K562 (cell line): Measurements from ENCODE around the gene ERFL. TPM values are rescaled to one million over a fixed set of nuclear protein-coding genes. Genes with fewer than 3 reads are reported as not detected.

Experiments used
- ASH1L ChIP-seq: fragments of 450-650 bp; IDR thresholded peaks from 2 replicates; pipeline ENCODE4 v1.6.1; 2018; ENCODE audit warnings: borderline replicate concordance, mild to moderate bottlenecking, low read depth; ENCODE audit not compliant: partially characterized antibody
- BCOR ChIP-seq: fragments of 450-650 bp; IDR thresholded peaks from 2 replicates; pipeline ENCODE4 v1.6.1; 2016
- BRD4 ChIP-seq: fragments of 200-600 bp; sonication (generic); IDR thresholded peaks from 2 replicates; pipeline ENCODE4 v1.6.1; 2017; ENCODE audit warnings: inconsistent platforms
- HDAC6 ChIP-seq: IDR thresholded peaks from 2 replicates; pipeline ENCODE4 v1.6.1; 2012; ENCODE audit warnings: low read depth, mild to moderate bottlenecking, control low read depth, inconsistent platforms, low read length, moderate library complexity
- HIVEP1 ChIP-seq: fragments of 250-450 bp; sonication (Bioruptor Pico); IDR thresholded peaks from 2 replicates; pipeline ENCODE4 v1.4.0; 2020; ENCODE audit warnings: mild to moderate bottlenecking
- KLF13 ChIP-seq: fragments of 450-650 bp; IDR thresholded peaks from 2 replicates; pipeline ENCODE4 v1.6.1; 2016; ENCODE audit warnings: missing genetic modification characterization, low read depth, mild to moderate bottlenecking, missing compliant biosample characterization, moderate library complexity, borderline replicate concordance
- MTA3 ChIP-seq: fragments of 450-650 bp; formaldehyde crosslinking; IDR thresholded peaks from 2 replicates; pipeline ENCODE4 v1.6.1; 2017; ENCODE audit warnings: mild to moderate bottlenecking, borderline replicate concordance
- OTX1 ChIP-seq: fragments of 450-650 bp; formaldehyde crosslinking; IDR thresholded peaks from 2 replicates; pipeline ENCODE4 v1.4.0; 2022; ENCODE audit warnings: mild to moderate bottlenecking
- PHF8 ChIP-seq: fragments of 200-600 bp; sonication (generic); IDR thresholded peaks from 2 replicates; pipeline ENCODE4 v1.6.1; 2012; ENCODE audit warnings: mixed run types, mild to moderate bottlenecking, inconsistent platforms, low read length, moderate library complexity, borderline replicate concordance
- RBM17 ChIP-seq: fragments of 200-400 bp; formaldehyde crosslinking; IDR thresholded peaks from 2 replicates; pipeline ENCODE4 v1.6.1; 2017; ENCODE audit warnings: low read depth, mild to moderate bottlenecking, low read length, borderline replicate concordance
- SMARCA4 ChIP-seq: fragments of 450-650 bp; IDR thresholded peaks from 2 replicates; pipeline ENCODE4 v1.6.1; 2016
- TAF1 ChIP-seq: IDR thresholded peaks from 2 replicates; pipeline ENCODE4 v1.6.1; 2011; ENCODE audit warnings: mild to moderate bottlenecking, low read length, moderate library complexity; ENCODE audit not compliant: insufficient read depth, control insufficient read depth, severe bottlenecking; ENCODE audit errors: extremely low read depth
- WHSC1 ChIP-seq: IDR thresholded peaks from one replicate; pipeline ENCODE4 v1.6.1; 2012; ENCODE audit warnings: low read length, control low read depth, inconsistent platforms
- ZNF3 ChIP-seq: fragments of 250-450 bp; sonication (Bioruptor Pico); IDR thresholded peaks from 2 replicates; pipeline ENCODE4 v1.5.0; 2021; ENCODE audit warnings: mild to moderate bottlenecking, moderate library complexity
- ZNF785 ChIP-seq: fragments of 250-450 bp; sonication (Bioruptor Pico); IDR thresholded peaks from 2 replicates; pipeline ENCODE4 v1.4.0; 2020; ENCODE audit warnings: mild to moderate bottlenecking
- ZNF830 ChIP-seq: fragments of 250-450 bp; sonication (Bioruptor Pico); IDR thresholded peaks from 2 replicates; pipeline ENCODE4 v1.5.0; 2021; ENCODE audit warnings: mild to moderate bottlenecking
- polyA plus RNA-seq, 8 experiments: library from polyadenylated mRNA; depleted of rRNA in 4 of 8; stranded (reverse) in 5 of 8; unstranded in 3 of 8; fragments of >200 nt; fragmentation: Nextera tagmentation in 2 of 8; fragmentation: Illumina TruSeq in 1 of 8; extraction: Ambion mirVana in 2 of 8; extraction: Trizol in 1 of 8; gene quantifications; 2 replicates each; pipeline versions ENCODE4 v1.2.1 to v1.2.3, GENCODE V29; 2011 to 2014; ENCODE audit warnings: inconsistent platforms in 1 of 8, missing spikeins in 1 of 8
- total RNA-seq, 7 experiments: library from RNA; depleted of rRNA in 6 of 7; stranded (reverse); fragments of >200 nt in 6 of 7; fragmentation: Illumina TruSeq in 2 of 7; extraction: Trizol in 2 of 7; gene quantifications; 2 replicates each; pipeline versions ENCODE4 v1.2.1 to v1.2.3, GENCODE V29; 2011 to 2021; ENCODE audit warnings: low replicate concordance in 1 of 7
- TF ChIP-seq, protein P1 (sequence below): sonication (generic); formaldehyde crosslinking; IDR thresholded peaks from 2 replicates; pipeline ENCODE4 v1.8.0; 2022; ENCODE audit warnings: mild to moderate bottlenecking, missing genetic modification reagents
- TF ChIP-seq, protein P2 (sequence below): fragments of 250-450 bp; sonication (Bioruptor Pico); IDR thresholded peaks from 2 replicates; pipeline ENCODE4 v1.8.0; 2022; ENCODE audit warnings: inconsistent platforms, mild to moderate bottlenecking, moderate library complexity, borderline replicate concordance
- TF ChIP-seq, protein P3 (sequence below): fragments of 450-650 bp; IDR thresholded peaks from 2 replicates; pipeline ENCODE4 v1.6.1; 2016; ENCODE audit warnings: borderline replicate concordance

Gene ERFL
- total and polyA plus RNA-seq, 9 of the 15 experiments (the other 6 are each of a cell fraction or from before 2014, with no cell fraction given) = 0.07 to 0.75 (median 0.32) TPM; not detected in 4

DNA sequence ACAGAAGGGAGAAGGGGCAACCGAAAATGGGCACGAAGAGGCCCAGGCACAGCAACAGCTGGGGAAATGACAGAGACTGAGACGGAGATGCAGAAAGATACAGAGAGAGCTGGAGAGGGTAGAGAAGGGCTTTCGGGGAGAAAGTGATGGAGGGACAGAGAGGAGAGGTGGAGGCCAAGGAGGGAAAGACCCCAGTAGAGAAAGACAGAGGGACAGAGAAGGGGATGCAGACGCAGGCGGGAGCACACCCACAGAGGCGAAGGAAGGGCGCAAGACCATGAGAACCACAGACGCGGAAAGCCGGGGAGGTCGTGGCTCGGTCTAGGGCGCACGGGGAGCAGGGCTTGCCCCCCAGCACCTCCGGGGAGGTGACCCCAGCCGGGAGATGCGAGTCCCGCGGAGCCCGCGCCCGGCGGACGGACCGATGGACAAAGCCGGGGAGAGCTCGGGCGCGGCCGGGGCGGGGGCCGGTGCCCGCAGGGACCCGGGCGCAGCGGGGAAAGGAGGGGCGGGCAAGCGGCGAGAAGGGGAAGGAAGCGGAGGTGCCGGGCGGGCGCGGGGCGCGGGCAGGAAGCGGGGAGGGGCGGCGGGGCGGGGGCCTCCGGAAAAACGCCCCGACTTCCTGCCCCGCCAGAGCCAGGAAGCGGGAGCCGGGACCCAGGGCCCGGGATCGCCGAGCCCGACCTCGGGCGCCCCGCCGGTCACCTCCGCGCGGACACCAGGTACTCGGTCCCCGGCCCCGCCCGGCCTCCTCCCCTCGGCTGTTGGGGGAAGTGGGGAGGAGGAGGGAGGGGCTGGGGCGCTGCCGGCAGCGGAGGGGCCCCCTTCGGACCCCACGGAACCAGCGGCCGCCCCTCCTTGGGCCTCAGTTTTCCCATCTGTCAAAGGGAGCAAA lies 45.4 kb downstream of the ERFL start, which contains the start of gene ARHGEF1 (continued):
- TF ChIP-seq, protein P1, sequence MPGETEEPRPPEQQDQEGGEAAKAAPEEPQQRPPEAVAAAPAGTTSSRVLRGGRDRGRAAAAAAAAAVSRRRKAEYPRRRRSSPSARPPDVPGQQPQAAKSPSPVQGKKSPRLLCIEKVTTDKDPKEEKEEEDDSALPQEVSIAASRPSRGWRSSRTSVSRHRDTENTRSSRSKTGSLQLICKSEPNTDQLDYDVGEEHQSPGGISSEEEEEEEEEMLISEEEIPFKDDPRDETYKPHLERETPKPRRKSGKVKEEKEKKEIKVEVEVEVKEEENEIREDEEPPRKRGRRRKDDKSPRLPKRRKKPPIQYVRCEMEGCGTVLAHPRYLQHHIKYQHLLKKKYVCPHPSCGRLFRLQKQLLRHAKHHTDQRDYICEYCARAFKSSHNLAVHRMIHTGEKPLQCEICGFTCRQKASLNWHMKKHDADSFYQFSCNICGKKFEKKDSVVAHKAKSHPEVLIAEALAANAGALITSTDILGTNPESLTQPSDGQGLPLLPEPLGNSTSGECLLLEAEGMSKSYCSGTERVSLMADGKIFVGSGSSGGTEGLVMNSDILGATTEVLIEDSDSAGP (CRISPR knock-in tag) = no peak
- TF ChIP-seq HDAC6 (no peak), PHF8 (peak; percentile 45; the same call in 1 of the 2 replicates), ASH1L (no peak), ZNF3 (CRISPR knock-in tag) (no peak), HIVEP1 (CRISPR knock-in tag) (no peak), TAF1 (peak; percentile 47), BCOR (0 out of 2 replicates have a peak, but pooled peaks have one; percentile 26), SMARCA4 (no peak), MTA3 (0 out of 2 replicates have a peak, but pooled peaks have one; percentile 12), RBM17 (no peak), OTX1 (peak; percentile 60; the same call in 1 of the 2 replicates), ZNF785 (no peak), BRD4 (no peak), ZNF830 (no peak), WHSC1 (no peak), KLF13 (tag) (no peak)
- TF ChIP-seq, protein P2, sequence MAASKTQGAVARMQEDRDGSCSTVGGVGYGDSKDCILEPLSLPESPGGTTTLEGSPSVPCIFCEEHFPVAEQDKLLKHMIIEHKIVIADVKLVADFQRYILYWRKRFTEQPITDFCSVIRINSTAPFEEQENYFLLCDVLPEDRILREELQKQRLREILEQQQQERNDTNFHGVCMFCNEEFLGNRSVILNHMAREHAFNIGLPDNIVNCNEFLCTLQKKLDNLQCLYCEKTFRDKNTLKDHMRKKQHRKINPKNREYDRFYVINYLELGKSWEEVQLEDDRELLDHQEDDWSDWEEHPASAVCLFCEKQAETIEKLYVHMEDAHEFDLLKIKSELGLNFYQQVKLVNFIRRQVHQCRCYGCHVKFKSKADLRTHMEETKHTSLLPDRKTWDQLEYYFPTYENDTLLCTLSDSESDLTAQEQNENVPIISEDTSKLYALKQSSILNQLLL = no peak
- TF ChIP-seq, protein P3, sequence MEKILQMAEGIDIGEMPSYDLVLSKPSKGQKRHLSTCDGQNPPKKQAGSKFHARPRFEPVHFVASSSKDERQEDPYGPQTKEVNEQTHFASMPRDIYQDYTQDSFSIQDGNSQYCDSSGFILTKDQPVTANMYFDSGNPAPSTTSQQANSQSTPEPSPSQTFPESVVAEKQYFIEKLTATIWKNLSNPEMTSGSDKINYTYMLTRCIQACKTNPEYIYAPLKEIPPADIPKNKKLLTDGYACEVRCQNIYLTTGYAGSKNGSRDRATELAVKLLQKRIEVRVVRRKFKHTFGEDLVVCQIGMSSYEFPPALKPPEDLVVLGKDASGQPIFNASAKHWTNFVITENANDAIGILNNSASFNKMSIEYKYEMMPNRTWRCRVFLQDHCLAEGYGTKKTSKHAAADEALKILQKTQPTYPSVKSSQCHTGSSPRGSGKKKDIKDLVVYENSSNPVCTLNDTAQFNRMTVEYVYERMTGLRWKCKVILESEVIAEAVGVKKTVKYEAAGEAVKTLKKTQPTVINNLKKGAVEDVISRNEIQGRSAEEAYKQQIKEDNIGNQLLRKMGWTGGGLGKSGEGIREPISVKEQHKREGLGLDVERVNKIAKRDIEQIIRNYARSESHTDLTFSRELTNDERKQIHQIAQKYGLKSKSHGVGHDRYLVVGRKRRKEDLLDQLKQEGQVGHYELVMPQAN = peak; percentile 22; the same call in 1 of the 2 replicates
